Fibroblast of mammary gland (primary cell): ENCODE measurements around the gene IQCH.

Experiments used
- DNase-seq: peaks from one replicate; pipeline ENCODE4 v3.0.0-alpha.2; 2010; ENCODE audit warnings: low read depth
- H3K4me3 ChIP-seq: 2 replicates; pipeline ENCODE4 v1.5.1; 2011; ENCODE audit warnings: low read depth, mild to moderate bottlenecking, low read length, moderate library complexity; ENCODE audit not compliant: control insufficient read depth
- TF ChIP-seq, protein P1 (sequence below): conservative IDR thresholded peaks from 2 replicates; pipeline ENCODE4 v1.5.1; 2011; ENCODE audit warnings: low read depth, low read length, inconsistent platforms; ENCODE audit not compliant: control insufficient read depth, insufficient read depth

Gene IQCH

DNA sequence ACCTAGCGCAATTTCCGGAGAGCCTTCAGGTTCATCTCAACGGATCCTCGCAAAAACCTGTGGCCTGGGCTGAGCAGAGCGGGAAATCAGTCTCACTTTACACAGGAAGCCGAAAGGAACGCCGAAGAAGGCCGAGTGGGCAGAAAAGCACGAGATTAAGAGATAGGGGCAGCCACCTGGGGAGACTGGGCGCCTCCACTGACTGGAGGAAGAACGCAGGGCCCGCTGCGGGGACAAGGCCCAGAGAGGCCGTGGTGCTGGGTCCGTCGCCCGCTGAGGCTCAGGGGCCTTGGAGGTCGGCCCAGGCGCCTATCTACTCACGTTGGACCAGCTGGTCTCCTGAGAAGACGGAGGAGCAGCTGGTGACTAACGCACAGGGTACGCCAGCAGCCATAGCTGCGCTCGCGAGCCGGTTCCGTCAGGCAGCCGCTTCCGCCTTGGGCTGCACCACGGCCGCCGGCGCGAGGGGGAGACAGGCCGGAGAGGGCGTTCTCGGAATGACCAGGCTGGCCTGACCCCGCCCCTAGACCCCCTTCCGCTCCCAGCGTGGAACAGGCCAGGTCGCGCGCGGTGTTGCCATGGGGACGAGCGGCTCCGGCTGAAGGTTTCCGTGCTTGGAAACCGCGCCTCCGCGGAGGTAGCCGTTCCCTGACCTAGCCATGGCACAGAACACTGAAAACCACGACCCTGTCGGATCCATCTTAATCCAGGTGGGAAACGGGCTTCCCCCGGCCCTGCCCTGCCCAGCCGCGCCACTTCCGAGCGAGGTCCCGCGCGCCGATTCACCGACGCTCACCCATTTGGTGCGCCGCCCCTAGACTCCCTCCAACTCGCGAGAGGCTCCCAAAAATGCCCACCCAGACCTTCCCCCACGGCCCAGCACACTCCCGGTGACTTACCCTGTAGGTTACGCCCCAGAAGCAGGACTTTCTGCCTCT, at the start of gene IQCH, which contains the start of gene AAGAB:
IQCH (plus strand) TSS at position 549 of the 938 bp plus-strand sequence; CDS start at position 660, 111 bp downstream.
AAGAB (minus strand) TSS at position 424 of the 938 bp plus-strand sequence; CDS start at position 394, 30 bp downstream.
- DNase-seq = peak; percentile 97
- TF ChIP-seq, protein P1, sequence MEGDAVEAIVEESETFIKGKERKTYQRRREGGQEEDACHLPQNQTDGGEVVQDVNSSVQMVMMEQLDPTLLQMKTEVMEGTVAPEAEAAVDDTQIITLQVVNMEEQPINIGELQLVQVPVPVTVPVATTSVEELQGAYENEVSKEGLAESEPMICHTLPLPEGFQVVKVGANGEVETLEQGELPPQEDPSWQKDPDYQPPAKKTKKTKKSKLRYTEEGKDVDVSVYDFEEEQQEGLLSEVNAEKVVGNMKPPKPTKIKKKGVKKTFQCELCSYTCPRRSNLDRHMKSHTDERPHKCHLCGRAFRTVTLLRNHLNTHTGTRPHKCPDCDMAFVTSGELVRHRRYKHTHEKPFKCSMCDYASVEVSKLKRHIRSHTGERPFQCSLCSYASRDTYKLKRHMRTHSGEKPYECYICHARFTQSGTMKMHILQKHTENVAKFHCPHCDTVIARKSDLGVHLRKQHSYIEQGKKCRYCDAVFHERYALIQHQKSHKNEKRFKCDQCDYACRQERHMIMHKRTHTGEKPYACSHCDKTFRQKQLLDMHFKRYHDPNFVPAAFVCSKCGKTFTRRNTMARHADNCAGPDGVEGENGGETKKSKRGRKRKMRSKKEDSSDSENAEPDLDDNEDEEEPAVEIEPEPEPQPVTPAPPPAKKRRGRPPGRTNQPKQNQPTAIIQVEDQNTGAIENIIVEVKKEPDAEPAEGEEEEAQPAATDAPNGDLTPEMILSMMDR = no peak
- peak within 1 kb of the TSS; percentile 99 for H3K4me3 ChIP-seq

DNA sequence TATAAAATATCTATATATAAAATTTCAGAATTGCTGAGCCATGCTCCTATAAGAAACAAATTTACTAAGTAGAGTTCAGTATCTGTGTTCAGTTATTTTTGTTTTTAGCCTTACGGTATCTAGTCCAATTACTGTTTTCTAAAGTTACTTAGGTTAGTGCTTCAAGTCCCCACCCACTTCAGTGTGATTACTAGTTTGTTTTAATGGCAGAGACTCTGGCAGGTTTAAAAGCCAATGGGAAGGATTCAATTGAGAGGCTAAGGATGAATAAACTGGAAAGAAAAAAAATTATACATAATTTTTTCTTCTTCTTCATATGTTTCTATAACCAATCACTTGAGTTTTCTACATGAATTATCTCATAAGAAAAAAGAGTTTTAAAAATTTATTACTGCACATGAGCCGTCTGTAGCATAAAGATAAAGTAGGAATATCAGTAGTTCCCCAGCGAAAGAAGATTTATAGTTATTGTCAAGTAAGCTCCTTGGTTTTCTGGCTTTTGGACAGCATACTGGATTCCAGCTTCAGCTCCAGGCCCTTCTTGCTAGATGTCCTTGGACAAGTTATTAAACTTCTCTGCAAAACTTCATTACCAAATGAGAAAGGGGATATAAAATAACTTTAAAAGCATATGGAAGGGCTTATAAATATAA, 46.9 kb upstream of the IQCH start:
- TF ChIP-seq, protein P1 = no peak
- H3K4me3 ChIP-seq = no peak overlapping the region

DNA sequence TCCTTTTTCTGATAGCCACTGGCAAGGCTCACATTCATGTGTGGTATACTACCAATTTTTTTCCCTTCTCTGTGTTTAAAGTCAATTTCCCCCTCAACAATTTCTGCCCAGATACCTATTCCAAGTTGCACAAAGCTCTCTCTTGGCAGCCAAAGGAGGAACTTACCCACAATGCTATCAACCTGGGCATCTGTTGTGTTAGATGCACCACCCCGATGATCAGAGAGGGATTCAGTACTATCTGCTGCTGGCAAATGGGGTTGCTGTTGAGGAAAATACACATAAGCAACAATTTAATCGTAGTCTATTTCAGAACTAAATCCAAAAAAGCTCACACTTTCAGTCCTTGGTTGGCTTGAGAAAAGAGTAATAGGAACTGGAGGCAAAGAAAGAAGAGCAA, 46.2 kb upstream of the IQCH start:
- DNase-seq = no peak
- no peak overlapping the region for H3K4me3 ChIP-seq
- TF ChIP-seq, protein P1 = no peak

More for the DNA sequence above, 46.9 kb upstream of the IQCH start:
- DNase-seq = no peak

DNA sequence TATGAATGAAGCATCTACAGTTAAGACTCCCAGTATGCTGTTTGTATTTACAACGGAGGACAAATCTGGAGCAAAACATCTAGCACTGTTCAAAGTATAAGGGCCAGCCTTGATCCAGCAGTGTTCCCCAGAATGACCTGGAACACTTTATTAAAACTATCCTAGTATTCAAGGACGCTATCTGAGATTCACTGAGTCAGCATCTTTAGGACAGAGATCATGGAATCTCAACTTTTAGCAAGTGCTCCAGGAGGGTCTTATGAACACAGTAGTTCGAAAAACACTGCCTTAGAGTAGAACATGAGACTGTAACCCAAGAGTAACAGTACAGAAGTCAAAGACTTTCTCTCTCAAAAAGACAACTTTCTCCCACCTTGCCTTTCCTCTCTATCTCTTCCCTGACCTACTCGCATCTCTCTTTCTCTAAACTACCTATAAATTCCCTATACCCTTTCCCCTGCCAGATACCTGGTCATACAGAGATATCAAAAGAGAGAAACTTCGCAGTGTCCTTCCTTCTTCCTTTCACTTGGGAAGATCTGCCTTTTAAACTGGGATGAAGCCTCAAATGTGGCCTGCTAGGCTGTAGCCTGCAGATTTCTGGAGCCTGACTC, 43.9 kb upstream of the IQCH start:
- TF ChIP-seq, protein P1 = no peak
- H3K4me3 ChIP-seq = no peak overlapping the region
- no peak for DNase-seq

DNA sequence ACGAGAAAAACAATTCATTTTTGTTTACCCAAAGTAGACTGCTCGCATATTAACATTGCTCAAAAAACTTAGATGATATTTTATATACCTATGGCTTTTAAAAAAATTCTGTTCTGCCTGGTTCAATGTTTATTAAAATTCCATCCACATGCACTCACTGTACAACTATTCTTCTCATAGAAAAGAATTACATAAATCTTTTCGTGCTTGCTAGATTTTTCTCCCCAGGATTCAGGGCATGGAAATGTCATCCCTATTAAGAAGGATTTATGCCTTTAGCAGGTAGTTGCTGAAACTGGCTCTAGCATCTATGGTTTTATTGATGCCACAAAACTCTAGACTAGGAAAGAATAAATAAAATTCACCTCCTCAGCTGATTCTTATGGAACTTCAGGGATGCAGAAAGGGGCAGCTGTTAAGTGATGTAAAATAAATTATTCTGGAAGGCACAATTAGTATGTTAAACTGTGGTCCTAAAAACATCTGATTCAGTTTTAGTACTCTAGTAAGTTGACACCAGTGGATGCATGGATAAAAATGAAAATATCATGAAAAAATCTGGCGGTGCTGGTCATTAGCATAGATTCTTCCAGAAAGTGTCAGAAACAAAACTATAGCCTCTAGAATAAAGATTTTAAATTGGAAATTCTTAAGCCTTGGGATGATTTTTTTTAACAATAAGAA, 41.8 kb upstream of the IQCH start:
- TF ChIP-seq, protein P1 = no peak
- no peak overlapping the region for H3K4me3 ChIP-seq
- DNase-seq = no peak

DNA sequence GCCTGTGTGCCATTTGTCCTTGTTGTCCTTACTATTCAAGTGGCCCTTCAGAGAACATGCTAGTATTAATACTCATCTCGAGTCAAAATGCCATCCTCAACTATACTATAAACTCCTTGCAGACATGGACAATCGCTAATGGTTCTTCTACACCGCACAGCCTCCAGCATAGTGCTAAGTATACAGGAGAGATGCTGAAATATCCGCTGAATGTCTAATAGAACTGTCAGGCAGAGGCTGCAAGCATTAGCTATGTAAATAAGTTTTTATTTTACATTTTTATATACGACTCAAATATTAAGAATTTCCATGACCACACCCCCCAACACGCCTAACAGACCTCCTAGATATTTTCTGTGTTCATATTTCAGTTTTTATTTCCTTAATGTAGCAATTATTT, 39.5 kb upstream of the IQCH start:
- TF ChIP-seq, protein P1 = no peak
- H3K4me3 ChIP-seq = no peak overlapping the region
- no peak for DNase-seq
